DND-41 (cell line): ENCODE data around the gene LRRC10B.
A peak's percentile ranks its signal among the peaks of the same experiment; 100 is the strongest.

ENCODE experiments used
- ATAC-seq: fragments of 200-7000 bp; cut with Tn5 transposase; 3 replicates; pipeline ENCODE4 v1.9.1; 2021; ENCODE audit warnings: low read depth; ENCODE audit not compliant: insufficient read depth
- DNase-seq: peaks from one replicate; pipeline ENCODE4 v3.0.0-alpha.2; 2020
- H2AFZ ChIP-seq: 2 replicates; pipeline ENCODE4 v1.6.0; 2012; ENCODE audit warnings: low read depth, low read length
- H3K27ac ChIP-seq: 2 replicates; pipeline ENCODE4 v1.5.1; 2012; ENCODE audit warnings: low read length, inconsistent platforms
- H3K27me3 ChIP-seq: fragments of 200-600 bp; sonication (generic); 2 replicates; pipeline ENCODE4 v1.6.0; 2012; ENCODE audit warnings: low read length, mild to moderate bottlenecking, inconsistent platforms; ENCODE audit not compliant: insufficient read depth, poor library complexity
- H3K36me3 ChIP-seq: 2 replicates; pipeline ENCODE4 v1.5.1; 2012; ENCODE audit warnings: low read length, inconsistent platforms; ENCODE audit not compliant: insufficient read depth
- H3K4me1 ChIP-seq: 2 replicates; pipeline ENCODE4 v1.5.1; 2012; ENCODE audit warnings: mild to moderate bottlenecking, low read length; ENCODE audit not compliant: insufficient read depth
- H3K4me2 ChIP-seq: 2 replicates; pipeline ENCODE4 v1.6.0; 2012; ENCODE audit warnings: mild to moderate bottlenecking, moderate library complexity, low read length, inconsistent platforms; ENCODE audit not compliant: insufficient read depth
- H3K4me3 ChIP-seq, 2 experiments: fragments of 200-600 bp in 1 of 2; shearing (Covaris generic) in 1 of 2; 2 replicates each; pipeline ENCODE4 v1.5.1; 2012 to 2016; ENCODE audit warnings: inconsistent platforms in 2 of 2, low read length in 2 of 2, mild to moderate bottlenecking in 2 of 2, low read depth in 1 of 2, moderate library complexity in 1 of 2
- H3K79me2 ChIP-seq: 2 replicates; pipeline ENCODE4 v1.6.0; 2012; ENCODE audit warnings: low read length, inconsistent platforms; ENCODE audit not compliant: insufficient read depth
- H3K9ac ChIP-seq: 2 replicates; pipeline ENCODE4 v1.6.0; 2012; ENCODE audit warnings: low read depth, mild to moderate bottlenecking, inconsistent platforms, low read length, moderate library complexity
- H3K9me3 ChIP-seq: 2 replicates; pipeline ENCODE4 v1.5.1; 2012; ENCODE audit warnings: low read length, moderate library complexity, mild to moderate bottlenecking, inconsistent platforms; ENCODE audit not compliant: insufficient read depth, severe bottlenecking
- H4K20me1 ChIP-seq: 2 replicates; pipeline ENCODE4 v1.6.0; 2012; ENCODE audit warnings: low read length; ENCODE audit not compliant: insufficient read depth
- EZH2 ChIP-seq: IDR thresholded peaks from 3 replicates; pipeline ENCODE4 v1.6.1; 2012; ENCODE audit warnings: borderline replicate concordance, low read depth, mild to moderate bottlenecking, moderate library complexity, low read length, inconsistent platforms; ENCODE audit not compliant: severe bottlenecking
- TF ChIP-seq, protein P1 (sequence below): IDR thresholded peaks from 2 replicates; pipeline ENCODE4 v1.5.1; 2012; ENCODE audit warnings: borderline replicate concordance, low read length, moderate library complexity, mild to moderate bottlenecking; ENCODE audit not compliant: poor library complexity, severe bottlenecking; ENCODE audit errors: extremely low read depth

LRRC10B gene

GRCh38 chr11:61480994-61481335 is 27.6 kb upstream of the LRRC10B start:
- H2AFZ ChIP-seq, result no peak overlapping the region
- no peaks in the 10 kb centered on the region for H3K9me3 ChIP-seq
- H3K9ac ChIP-seq, result no peak overlapping the region
- H3K4me2 ChIP-seq, result no peak overlapping the region
- H3K27ac ChIP-seq, result no peak overlapping the region
- no peaks in the 10 kb centered on the region for H3K79me2 ChIP-seq
- no peaks in the 10 kb centered on the region for H3K36me3 ChIP-seq
- H3K27me3 ChIP-seq, result no peaks in the 10 kb centered on the region
- ATAC-seq (peak; percentile 39; the same call in 1 of the 3 replicates), DNase-seq (peak; percentile 7)
- TF ChIP-seq, protein P1, sequence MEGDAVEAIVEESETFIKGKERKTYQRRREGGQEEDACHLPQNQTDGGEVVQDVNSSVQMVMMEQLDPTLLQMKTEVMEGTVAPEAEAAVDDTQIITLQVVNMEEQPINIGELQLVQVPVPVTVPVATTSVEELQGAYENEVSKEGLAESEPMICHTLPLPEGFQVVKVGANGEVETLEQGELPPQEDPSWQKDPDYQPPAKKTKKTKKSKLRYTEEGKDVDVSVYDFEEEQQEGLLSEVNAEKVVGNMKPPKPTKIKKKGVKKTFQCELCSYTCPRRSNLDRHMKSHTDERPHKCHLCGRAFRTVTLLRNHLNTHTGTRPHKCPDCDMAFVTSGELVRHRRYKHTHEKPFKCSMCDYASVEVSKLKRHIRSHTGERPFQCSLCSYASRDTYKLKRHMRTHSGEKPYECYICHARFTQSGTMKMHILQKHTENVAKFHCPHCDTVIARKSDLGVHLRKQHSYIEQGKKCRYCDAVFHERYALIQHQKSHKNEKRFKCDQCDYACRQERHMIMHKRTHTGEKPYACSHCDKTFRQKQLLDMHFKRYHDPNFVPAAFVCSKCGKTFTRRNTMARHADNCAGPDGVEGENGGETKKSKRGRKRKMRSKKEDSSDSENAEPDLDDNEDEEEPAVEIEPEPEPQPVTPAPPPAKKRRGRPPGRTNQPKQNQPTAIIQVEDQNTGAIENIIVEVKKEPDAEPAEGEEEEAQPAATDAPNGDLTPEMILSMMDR, result no peak
- no peak for TF ChIP-seq EZH2
- peaks cover 15% of the 10 kb centered on the region for H4K20me1 ChIP-seq
- H3K4me3 ChIP-seq, result no peak overlapping the region
- H3K4me1 ChIP-seq, result peaks cover 5% of the 10 kb centered on the region

DNA sequence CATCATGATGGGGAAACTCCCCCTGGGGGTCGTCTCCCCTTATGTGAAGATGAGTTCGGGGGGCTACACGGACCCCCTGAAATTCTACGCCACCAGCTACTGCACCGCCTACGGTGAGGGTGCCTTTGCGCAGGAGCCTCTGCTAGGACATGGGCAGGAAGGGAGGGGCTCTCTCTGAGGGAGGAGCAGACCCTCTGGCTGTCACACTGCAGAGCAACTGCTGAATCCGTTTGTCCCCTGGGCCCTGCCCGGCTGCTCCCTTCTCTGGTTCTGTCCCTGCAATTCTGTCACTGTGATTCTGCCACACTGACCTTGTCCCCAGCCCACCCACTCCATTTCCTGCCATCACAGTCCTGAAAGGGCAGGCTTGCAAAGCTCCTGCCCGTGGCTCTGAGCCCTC is 26.7 kb upstream of the LRRC10B start:
- H2AFZ ChIP-seq, result no peak overlapping the region
- H4K20me1 ChIP-seq, result peaks cover 15% of the 10 kb centered on the region
- H3K9ac ChIP-seq, result no peak overlapping the region
- no peak overlapping the region for H3K4me3 ChIP-seq
- no peak overlapping the region for H3K27ac ChIP-seq
- DNase-seq (no peak), ATAC-seq (no peak)
- no peaks in the 10 kb centered on the region for H3K36me3 ChIP-seq
- H3K4me1 ChIP-seq, result peaks cover 5% of the 10 kb centered on the region
- no peaks in the 10 kb centered on the region for H3K9me3 ChIP-seq
- H3K27me3 ChIP-seq, result no peaks in the 10 kb centered on the region
- no peak for TF ChIP-seq EZH2
- TF ChIP-seq, protein P1, result no peak
- H3K4me2 ChIP-seq, result no peak overlapping the region
- no peaks in the 10 kb centered on the region for H3K79me2 ChIP-seq

DNA sequence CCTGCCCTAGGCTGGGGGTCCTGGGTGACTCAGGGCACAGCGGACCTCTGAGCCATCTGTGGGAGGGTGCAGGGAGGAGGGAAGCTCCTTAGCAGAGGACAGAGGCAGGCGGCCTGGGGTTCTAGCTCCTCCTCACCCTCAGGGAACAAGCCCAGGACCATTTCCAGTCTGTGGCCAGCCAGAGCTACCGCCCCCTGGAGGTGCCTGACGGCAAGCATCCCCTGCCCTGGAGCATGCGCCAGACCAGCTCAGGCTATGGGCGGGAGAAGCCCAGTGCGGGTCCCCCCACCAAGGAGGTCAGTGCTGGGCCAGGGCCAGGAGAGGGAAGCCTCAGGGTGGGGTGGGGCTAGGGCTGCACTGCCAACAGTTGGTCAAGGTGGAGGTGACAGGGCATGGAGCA is 26.0 kb upstream of the LRRC10B start:
- ATAC-seq, result peak; percentile 51; the same call in 2 of the 3 replicates
- no peak overlapping the region for H3K9ac ChIP-seq

More for the DNA sequence above, 26.0 kb upstream of the LRRC10B start:
- TF ChIP-seq, protein P1, result peak; percentile 56
- no peak for TF ChIP-seq EZH2
- Histone ChIP-seq H3K4me2 (no peak overlapping the region), H2AFZ (no peak overlapping the region), H3K27ac (no peak overlapping the region), H3K9me3 (no peaks in the 10 kb centered on the region), H4K20me1 (peaks cover 14% of the 10 kb centered on the region), H3K4me3 (no peak overlapping the region), H3K79me2 (no peaks in the 10 kb centered on the region), H3K4me1 (peaks cover 4% of the 10 kb centered on the region), H3K27me3 (no peaks in the 10 kb centered on the region), H3K36me3 (no peaks in the 10 kb centered on the region)
- DNase-seq, result peak; percentile 15
